ENCODE results near the gene IQCF6.

DNA sequence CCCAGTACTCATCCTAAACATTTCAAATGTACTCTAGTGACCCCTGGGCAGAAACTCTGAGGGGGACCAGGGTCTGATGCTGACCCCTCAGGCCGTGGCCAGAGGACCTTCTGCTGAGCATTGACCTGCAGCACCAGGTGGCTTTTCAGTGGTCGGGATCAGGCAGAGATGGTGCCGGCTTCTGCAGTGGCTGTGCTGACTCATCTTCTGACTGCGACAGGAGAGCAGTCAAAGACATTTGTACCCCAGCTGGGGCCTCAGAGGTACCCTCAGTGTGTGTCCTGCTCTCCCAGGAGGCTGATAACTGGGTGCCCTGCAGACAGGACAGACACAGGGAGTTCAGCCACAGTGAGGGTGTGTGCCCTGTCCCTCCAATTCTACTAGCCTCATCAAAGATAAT, 36.6 kb upstream of the IQCF6 start:
- TF ChIP-seq, protein P1, sequence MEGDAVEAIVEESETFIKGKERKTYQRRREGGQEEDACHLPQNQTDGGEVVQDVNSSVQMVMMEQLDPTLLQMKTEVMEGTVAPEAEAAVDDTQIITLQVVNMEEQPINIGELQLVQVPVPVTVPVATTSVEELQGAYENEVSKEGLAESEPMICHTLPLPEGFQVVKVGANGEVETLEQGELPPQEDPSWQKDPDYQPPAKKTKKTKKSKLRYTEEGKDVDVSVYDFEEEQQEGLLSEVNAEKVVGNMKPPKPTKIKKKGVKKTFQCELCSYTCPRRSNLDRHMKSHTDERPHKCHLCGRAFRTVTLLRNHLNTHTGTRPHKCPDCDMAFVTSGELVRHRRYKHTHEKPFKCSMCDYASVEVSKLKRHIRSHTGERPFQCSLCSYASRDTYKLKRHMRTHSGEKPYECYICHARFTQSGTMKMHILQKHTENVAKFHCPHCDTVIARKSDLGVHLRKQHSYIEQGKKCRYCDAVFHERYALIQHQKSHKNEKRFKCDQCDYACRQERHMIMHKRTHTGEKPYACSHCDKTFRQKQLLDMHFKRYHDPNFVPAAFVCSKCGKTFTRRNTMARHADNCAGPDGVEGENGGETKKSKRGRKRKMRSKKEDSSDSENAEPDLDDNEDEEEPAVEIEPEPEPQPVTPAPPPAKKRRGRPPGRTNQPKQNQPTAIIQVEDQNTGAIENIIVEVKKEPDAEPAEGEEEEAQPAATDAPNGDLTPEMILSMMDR (IDR thresholded peaks at IDR 0.05): no peak
- TF ChIP-seq POLR2AphosphoS5 (IDR thresholded peaks at IDR 0.05) (no peak), POLR2A (IDR thresholded peaks at IDR 0.05; ENCODE audit: low read depth) (no peak), EP300 (IDR thresholded peaks at IDR 0.05) (no peak)
